Right lobe of liver (tissue), 4 donors: ENCODE results near the gene KCNQ1.

Source experiments
- CTCF ChIP-seq, 4 donors: fragments of 200-600 bp in 3 of 4; fragments of 450-650 bp in 1 of 4; IDR thresholded peaks; one replicate each; pipeline versions ENCODE4 v1.5.1 to v1.8.0; 2016 to 2022; ENCODE audit warnings: antibody characterized with exemption in 4 of 4, mild to moderate bottlenecking in 2 of 4
- POLR2A ChIP-seq: fragments of 450-650 bp; IDR thresholded peaks from one replicate; pipeline ENCODE4 v1.6.1; 2017; ENCODE audit warnings: antibody characterized with exemption, mild to moderate bottlenecking
- donor health status: DM: no; HTN: no; CAD: no.
- donor health status: DM: no; HTN: no; CAD: no.
- donor health status: DM: no; HTN: yes; CAD: no.

- TF ChIP-seq POLR2A (no peak), CTCF (IDR thresholded peaks at IDR 0.05) (no peak)
Measured at GRCh38 chr11:2798951-2799761, 354.3 kb downstream of the KCNQ1 start.
